ENCODE data around the gene MRPS25.
A peak's percentile ranks its signal among the peaks of the same experiment; 100 is the strongest.

Gene MRPS25

GRCh38 chr3:15065550-15066007 is 464 bp upstream of the MRPS25 start:
- TF ChIP-seq CTCF (IDR thresholded peaks at IDR 0.05; ENCODE audit: low read length, missing control alignments): no peak
- DNase-seq (ENCODE audit: low read depth): no peak
- peak overlapping the region; percentile 90 for H3K4me3 ChIP-seq (replicated peaks; ENCODE audit: low read depth, low read length)

GRCh38 chr3:15064299-15064834 is 748 bp downstream of the MRPS25 start:
- peak overlapping the region; percentile 90 for H3K4me3 ChIP-seq (replicated peaks; ENCODE audit: low read depth, low read length)
- no peak for TF ChIP-seq CTCF (IDR thresholded peaks at IDR 0.05; ENCODE audit: low read length, missing control alignments)
- DNase-seq (ENCODE audit: low read depth): peak; percentile 32

- TF ChIP-seq CTCF (IDR thresholded peaks at IDR 0.05; ENCODE audit: low read length, missing control alignments): no peak
- peak overlapping the region; percentile 90 for H3K4me3 ChIP-seq (replicated peaks; ENCODE audit: low read depth, low read length)
- no peak for DNase-seq (ENCODE audit: low read depth)
Measured at GRCh38 chr3:15063656-15064286, 1.3 kb downstream of the MRPS25 start.

GRCh38 chr3:15063238-15063637 is 1.9 kb downstream of the MRPS25 start:
- DNase-seq (ENCODE audit: low read depth): no peak
- TF ChIP-seq CTCF (IDR thresholded peaks at IDR 0.05; ENCODE audit: low read length, missing control alignments): no peak
- H3K4me3 ChIP-seq (replicated peaks; ENCODE audit: low read depth, low read length): no peak overlapping the region

GRCh38 chr3:15060029-15060428 is 5.1 kb downstream of the MRPS25 start:
- H3K4me3 ChIP-seq (replicated peaks; ENCODE audit: low read depth, low read length): no peak overlapping the region
- no peak for TF ChIP-seq CTCF (IDR thresholded peaks at IDR 0.05; ENCODE audit: low read length, missing control alignments)
- no peak for DNase-seq (ENCODE audit: low read depth)

GRCh38 chr3:15056676-15057404 is 8.3 kb downstream of the MRPS25 start:
- no peak overlapping the region for H3K4me3 ChIP-seq (replicated peaks; ENCODE audit: low read depth, low read length)
- no peak for DNase-seq (ENCODE audit: low read depth)
- TF ChIP-seq CTCF (IDR thresholded peaks at IDR 0.05; ENCODE audit: low read length, missing control alignments): no peak
